ENCODE data around the gene SHANK3.

SHANK3 gene

DNA sequence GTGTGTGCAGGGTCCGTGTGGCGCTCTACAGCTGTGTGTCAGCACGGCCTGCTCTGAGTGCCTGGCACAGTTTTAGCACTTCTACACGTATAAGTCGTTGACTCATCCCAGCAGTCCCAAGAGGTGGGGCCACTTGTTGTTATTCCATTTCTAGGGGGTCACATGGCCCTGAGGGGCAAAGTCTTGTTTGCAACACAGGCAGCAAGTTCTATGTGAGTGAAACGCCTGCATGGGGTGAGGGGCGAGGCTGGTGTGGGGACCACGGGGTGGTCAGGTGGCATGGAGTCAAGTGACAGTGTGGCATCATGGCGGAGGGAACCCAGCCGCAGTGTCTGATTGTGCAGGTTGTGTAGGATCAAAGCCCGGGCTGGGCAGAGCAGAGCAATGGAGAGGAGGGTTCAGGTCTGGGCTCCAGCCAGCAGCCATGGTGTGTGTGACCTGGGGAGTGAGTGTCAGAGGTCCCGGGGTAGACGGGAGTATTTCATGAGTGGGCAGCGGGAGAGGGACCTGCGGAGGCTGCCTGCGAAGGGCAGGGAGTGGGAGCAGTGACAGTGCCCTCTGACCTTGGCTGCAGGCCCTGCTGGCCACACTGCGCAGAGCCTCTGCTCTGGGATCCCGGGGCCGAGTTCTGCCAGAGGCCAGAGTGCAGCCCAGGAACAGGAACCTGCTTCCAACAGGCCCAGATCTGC, 27.9 kb downstream of the SHANK3 start:
- Histone ChIP-seq H3K9ac (ENCODE audit: low read depth, low read length) (no peak overlapping the region), H3K27me3 (ENCODE audit: control insufficient read depth, insufficient read depth, low read length) (peaks cover 20% of the 10 kb centered on the region), H3K9me3 (ENCODE audit: control insufficient read depth, insufficient read depth, low read length) (no peaks in the 10 kb centered on the region), H3K36me3 (ENCODE audit: control insufficient read depth, insufficient read depth, low read length) (no peaks in the 10 kb centered on the region), H3K4me3 (ENCODE audit: low read depth, low read length) (no peak overlapping the region), H3K4me1 (ENCODE audit: control insufficient read depth, insufficient read depth, low read length) (peaks cover 4% of the 10 kb centered on the region; the same call in 1 of the 2 replicates), H3K27ac (ENCODE audit: low read depth, low read length) (no peak overlapping the region)

DNA sequence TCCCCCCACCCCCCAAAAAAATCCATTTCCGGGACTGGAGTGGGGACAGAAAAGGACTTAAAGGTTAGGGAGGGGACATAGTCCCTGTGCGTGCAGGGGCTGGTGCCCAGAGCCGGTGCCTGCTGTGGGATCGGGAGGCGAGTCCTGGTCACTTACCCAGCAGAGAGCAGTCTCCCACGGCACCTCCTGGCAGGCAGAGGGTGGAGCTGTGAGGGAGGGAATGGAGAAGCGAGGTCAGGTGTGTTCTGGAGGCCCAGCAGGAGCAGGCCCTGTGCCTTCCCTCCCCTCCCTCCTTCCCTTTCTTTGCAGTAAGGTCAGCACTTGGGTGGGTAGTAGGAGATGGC, 28.4 kb downstream of the SHANK3 start:
- Histone ChIP-seq H3K4me3 (ENCODE audit: low read depth, low read length) (no peak overlapping the region), H3K9me3 (ENCODE audit: control insufficient read depth, insufficient read depth, low read length) (no peaks in the 10 kb centered on the region), H3K36me3 (ENCODE audit: control insufficient read depth, insufficient read depth, low read length) (no peaks in the 10 kb centered on the region), H3K4me1 (ENCODE audit: control insufficient read depth, insufficient read depth, low read length) (peaks cover 4% of the 10 kb centered on the region; the same call in 1 of the 2 replicates), H3K27ac (ENCODE audit: low read depth, low read length) (no peak overlapping the region), H3K9ac (ENCODE audit: low read depth, low read length) (no peak overlapping the region), H3K27me3 (ENCODE audit: control insufficient read depth, insufficient read depth, low read length) (peaks cover 20% of the 10 kb centered on the region)

DNA sequence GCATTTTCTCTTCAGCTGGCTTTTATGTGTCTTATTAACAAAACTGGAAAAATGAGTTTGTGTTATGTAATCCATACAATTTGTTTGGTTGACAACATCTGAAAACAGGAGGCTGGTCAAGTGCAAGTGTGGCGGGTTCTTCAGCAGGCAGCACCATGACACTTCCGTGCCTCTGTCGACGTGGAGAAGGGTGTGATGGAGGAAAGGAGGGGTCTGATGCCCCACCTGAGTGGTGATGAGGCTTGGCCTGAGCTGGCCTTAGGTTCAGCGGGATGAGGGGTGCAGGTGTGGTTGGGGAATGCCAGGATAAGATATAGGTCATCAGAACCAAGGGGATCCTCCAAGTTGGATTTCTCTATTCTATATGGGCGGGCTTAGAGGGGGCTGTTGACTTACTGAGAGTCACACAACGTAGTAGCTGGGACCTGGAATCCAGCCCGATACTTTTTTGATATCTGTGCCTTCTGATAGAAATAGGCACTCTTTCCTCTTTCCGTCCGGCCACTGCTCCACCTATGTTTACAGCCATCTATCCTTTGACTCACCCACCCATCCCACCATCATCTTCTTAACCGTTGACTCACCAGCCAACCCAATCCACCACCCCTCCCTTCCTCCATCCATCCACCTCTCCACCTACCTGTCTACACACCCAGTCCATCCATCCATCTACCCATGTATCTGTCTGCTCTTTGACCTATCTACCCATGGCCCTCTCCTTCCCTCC, 29.0 kb downstream of the SHANK3 start:
- Histone ChIP-seq H3K27me3 (ENCODE audit: control insufficient read depth, insufficient read depth, low read length) (peaks cover 20% of the 10 kb centered on the region), H3K27ac (ENCODE audit: low read depth, low read length) (no peak overlapping the region), H3K4me3 (ENCODE audit: low read depth, low read length) (no peak overlapping the region), H3K9me3 (ENCODE audit: control insufficient read depth, insufficient read depth, low read length) (no peaks in the 10 kb centered on the region), H3K4me1 (ENCODE audit: control insufficient read depth, insufficient read depth, low read length) (peaks cover 4% of the 10 kb centered on the region; the same call in 1 of the 2 replicates), H3K36me3 (ENCODE audit: control insufficient read depth, insufficient read depth, low read length) (no peaks in the 10 kb centered on the region), H3K9ac (ENCODE audit: low read depth, low read length) (no peak overlapping the region)

GRCh38 chr22:50702261-50702671, 29.6 kb downstream of the SHANK3 start:
- no peak overlapping the region for H3K9ac ChIP-seq (ENCODE audit: low read depth, low read length)
- H3K4me3 ChIP-seq (ENCODE audit: low read depth, low read length): no peak overlapping the region
- H3K4me1 ChIP-seq (ENCODE audit: control insufficient read depth, insufficient read depth, low read length): peaks cover 4% of the 10 kb centered on the region; the same call in 1 of the 2 replicates
- H3K9me3 ChIP-seq (ENCODE audit: control insufficient read depth, insufficient read depth, low read length): no peaks in the 10 kb centered on the region
- peaks cover 17% of the 10 kb centered on the region for H3K27me3 ChIP-seq (ENCODE audit: control insufficient read depth, insufficient read depth, low read length)
- H3K36me3 ChIP-seq (ENCODE audit: control insufficient read depth, insufficient read depth, low read length): no peaks in the 10 kb centered on the region
- H3K27ac ChIP-seq (ENCODE audit: low read depth, low read length): no peak overlapping the region

- Histone ChIP-seq H3K27me3 (ENCODE audit: control insufficient read depth, insufficient read depth, low read length) (peaks cover 12% of the 10 kb centered on the region), H3K4me1 (ENCODE audit: control insufficient read depth, insufficient read depth, low read length) (peaks cover 4% of the 10 kb centered on the region; the same call in 1 of the 2 replicates), H3K27ac (ENCODE audit: low read depth, low read length) (no peak overlapping the region), H3K4me3 (ENCODE audit: low read depth, low read length) (no peak overlapping the region), H3K9me3 (ENCODE audit: control insufficient read depth, insufficient read depth, low read length) (no peaks in the 10 kb centered on the region), H3K9ac (ENCODE audit: low read depth, low read length) (no peak overlapping the region), H3K36me3 (ENCODE audit: control insufficient read depth, insufficient read depth, low read length) (no peaks in the 10 kb centered on the region)
Observed at GRCh38 chr22:50702821-50703725, 30.4 kb downstream of the SHANK3 start.

GRCh38 chr22:50703726-50704509, 31.3 kb downstream of the SHANK3 start:
- Histone ChIP-seq H3K27me3 (ENCODE audit: control insufficient read depth, insufficient read depth, low read length) (peaks cover 4% of the 10 kb centered on the region; the same call in 1 of the 2 replicates), H3K4me1 (ENCODE audit: control insufficient read depth, insufficient read depth, low read length) (peaks cover 4% of the 10 kb centered on the region; the same call in 1 of the 2 replicates), H3K9me3 (ENCODE audit: control insufficient read depth, insufficient read depth, low read length) (no peaks in the 10 kb centered on the region), H3K9ac (ENCODE audit: low read depth, low read length) (no peak overlapping the region), H3K4me3 (ENCODE audit: low read depth, low read length) (no peak overlapping the region), H3K36me3 (ENCODE audit: control insufficient read depth, insufficient read depth, low read length) (no peaks in the 10 kb centered on the region), H3K27ac (ENCODE audit: low read depth, low read length) (no peak overlapping the region)

DNA sequence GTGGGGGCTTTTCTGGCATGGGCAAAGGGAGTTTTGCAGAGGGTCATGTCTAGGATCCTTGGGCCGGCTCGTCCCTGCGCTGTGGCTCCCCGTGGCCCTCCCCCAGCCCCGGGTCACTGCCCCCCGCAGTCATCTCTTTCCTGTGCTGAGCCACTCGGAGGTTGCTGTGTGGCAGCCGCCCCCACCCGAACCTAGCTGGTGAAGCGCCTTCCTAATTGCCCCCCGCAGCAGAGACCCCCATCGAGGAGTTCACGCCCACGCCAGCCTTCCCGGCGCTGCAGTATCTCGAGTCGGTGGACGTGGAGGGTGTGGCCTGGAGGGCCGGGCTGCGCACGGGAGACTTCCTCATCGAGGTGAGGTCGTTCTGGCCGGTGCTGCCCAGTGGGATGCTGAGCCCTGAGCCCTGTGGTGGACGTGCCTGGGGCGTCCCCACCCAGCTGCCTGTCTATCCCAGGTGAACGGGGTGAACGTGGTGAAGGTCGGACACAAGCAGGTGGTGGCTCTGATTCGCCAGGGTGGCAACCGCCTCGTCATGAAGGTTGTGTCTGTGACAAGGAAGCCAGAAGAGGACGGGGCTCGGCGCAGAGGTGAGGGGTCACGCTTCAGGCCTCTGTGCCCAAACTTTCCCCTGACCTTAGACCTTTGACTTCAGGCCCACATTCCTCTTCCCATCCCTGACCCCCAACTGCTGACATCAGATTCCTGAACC, 32.0 kb downstream of the SHANK3 start:
- Histone ChIP-seq H3K36me3 (ENCODE audit: control insufficient read depth, insufficient read depth, low read length) (no peaks in the 10 kb centered on the region), H3K27ac (ENCODE audit: low read depth, low read length) (no peak overlapping the region), H3K9me3 (ENCODE audit: control insufficient read depth, insufficient read depth, low read length) (no peaks in the 10 kb centered on the region), H3K27me3 (ENCODE audit: control insufficient read depth, insufficient read depth, low read length) (no peaks in the 10 kb centered on the region), H3K4me3 (ENCODE audit: low read depth, low read length) (peak overlapping the region; percentile 44; the same call in 1 of the 2 replicates), H3K9ac (ENCODE audit: low read depth, low read length) (no peak overlapping the region), H3K4me1 (ENCODE audit: control insufficient read depth, insufficient read depth, low read length) (peaks cover 4% of the 10 kb centered on the region; the same call in 1 of the 2 replicates)

DNA sequence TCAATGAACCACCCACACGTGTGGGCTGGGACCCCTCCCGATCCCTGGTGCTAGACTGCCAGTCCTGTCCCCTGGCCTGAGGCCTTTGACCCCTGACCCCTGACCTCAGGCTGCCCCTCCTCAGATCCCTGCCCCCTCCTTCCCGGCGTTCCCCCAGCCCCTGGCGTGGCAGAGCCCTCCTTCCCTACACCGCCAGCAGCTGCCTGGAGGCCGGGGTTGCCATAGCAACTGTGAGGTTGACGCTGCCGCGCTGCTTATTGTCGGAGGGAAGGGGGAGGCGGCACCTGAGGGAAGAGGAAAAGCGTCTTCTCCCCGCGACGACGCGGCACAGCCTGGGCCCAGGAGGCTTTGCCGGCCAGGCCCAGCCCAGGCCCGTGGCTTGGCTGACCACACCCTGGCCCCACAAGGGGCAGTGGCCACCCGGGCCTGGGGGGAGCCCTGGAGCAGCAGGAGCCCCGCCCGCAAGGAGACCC, 32.6 kb downstream of the SHANK3 start:
- no peak overlapping the region for H3K9ac ChIP-seq (ENCODE audit: low read depth, low read length)
- peaks cover 4% of the 10 kb centered on the region; the same call in 1 of the 2 replicates for H3K4me1 ChIP-seq (ENCODE audit: control insufficient read depth, insufficient read depth, low read length)
- H3K4me3 ChIP-seq (ENCODE audit: low read depth, low read length): peak overlapping the region; percentile 44; the same call in 1 of the 2 replicates
- H3K9me3 ChIP-seq (ENCODE audit: control insufficient read depth, insufficient read depth, low read length): no peaks in the 10 kb centered on the region
- H3K36me3 ChIP-seq (ENCODE audit: control insufficient read depth, insufficient read depth, low read length): no peaks in the 10 kb centered on the region
- no peaks in the 10 kb centered on the region for H3K27me3 ChIP-seq (ENCODE audit: control insufficient read depth, insufficient read depth, low read length)
- no peak overlapping the region for H3K27ac ChIP-seq (ENCODE audit: low read depth, low read length)

DNA sequence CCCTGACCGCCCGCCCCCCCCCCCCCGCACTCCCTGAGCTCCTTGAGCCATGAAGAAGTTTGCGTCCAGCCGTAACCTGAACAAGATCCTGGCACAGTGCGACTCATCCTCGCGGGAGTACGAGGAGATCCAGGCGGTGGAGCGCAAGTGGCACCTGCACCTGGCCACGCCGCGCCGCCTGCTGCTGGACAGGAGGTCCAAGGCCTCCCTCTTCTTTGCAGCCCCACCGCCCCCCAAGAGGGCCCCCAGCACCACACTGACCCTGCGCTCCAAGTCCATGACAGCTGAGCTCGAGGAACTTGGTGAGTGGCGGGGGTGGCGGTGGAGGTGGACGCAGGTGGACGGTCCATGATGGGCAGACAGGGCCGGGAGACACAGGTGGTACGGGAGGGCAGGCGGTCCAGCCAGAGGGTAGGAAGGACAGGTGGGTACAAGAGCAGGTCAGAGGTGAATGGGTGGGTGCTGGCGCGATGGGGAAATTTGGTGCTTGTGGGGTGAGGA, 33.3 kb downstream of the SHANK3 start:
- Histone ChIP-seq H3K9ac (ENCODE audit: low read depth, low read length) (no peak overlapping the region), H3K27me3 (ENCODE audit: control insufficient read depth, insufficient read depth, low read length) (no peaks in the 10 kb centered on the region), H3K9me3 (ENCODE audit: control insufficient read depth, insufficient read depth, low read length) (no peaks in the 10 kb centered on the region), H3K27ac (ENCODE audit: low read depth, low read length) (no peak overlapping the region), H3K4me3 (ENCODE audit: low read depth, low read length) (no peak overlapping the region), H3K36me3 (ENCODE audit: control insufficient read depth, insufficient read depth, low read length) (no peaks in the 10 kb centered on the region), H3K4me1 (ENCODE audit: control insufficient read depth, insufficient read depth, low read length) (peaks cover 4% of the 10 kb centered on the region; the same call in 1 of the 2 replicates)
